Uterus (tissue), 4 donors: ENCODE results near the gene FXYD4. TPM values are rescaled to one million over a fixed set of nuclear protein-coding genes. Genes with fewer than 3 reads are reported as not detected.

Source experiments
- DNase-seq, 2 donors: peaks; one replicate each; pipeline ENCODE4 v3.0.0-alpha.2; 2019 to 2020
- H3K27ac ChIP-seq, 2 donors: fragments of 200-600 bp; sonication (generic); 1 replicate in 1 of 2; 2 replicates in 1 of 2; pipeline ENCODE4 v1.5.1; 2016 to 2018
- H3K27me3 ChIP-seq, 2 donors: fragments of 200-600 bp; sonication (generic); one replicate each; pipeline ENCODE4 v1.5.1; 2018 to 2019; ENCODE audit warnings: control low read depth in 1 of 2
- H3K36me3 ChIP-seq, 2 donors: fragments of 200-600 bp; sonication (generic); one replicate each; pipeline ENCODE4 v1.5.1; 2019; ENCODE audit warnings: control low read depth in 1 of 2
- H3K4me1 ChIP-seq, 2 donors: fragments of 200-600 bp; sonication (generic); one replicate each; pipeline ENCODE4 v1.5.1; 2018 to 2019; ENCODE audit warnings: control low read depth in 1 of 2
- H3K4me3 ChIP-seq, 2 donors: fragments of 200-600 bp; sonication (generic); 1 replicate in 1 of 2; 2 replicates in 1 of 2; pipeline ENCODE4 v1.5.1; 2018 to 2019; ENCODE audit warnings: mild to moderate bottlenecking in 1 of 2
- H3K9me3 ChIP-seq, 2 donors: fragments of 200-600 bp; sonication (generic); one replicate each; pipeline ENCODE4 v1.5.1; 2019; ENCODE audit warnings: control low read depth in 1 of 2
- CTCF ChIP-seq, 4 experiments: fragments of 200-600 bp in 2 of 4; fragments of 450-650 bp in 2 of 4; sonication (generic) in 2 of 4; IDR thresholded peaks; one replicate each; pipeline ENCODE4 v1.5.1; 2016 to 2019; ENCODE audit warnings: antibody characterized with exemption in 4 of 4, mild to moderate bottlenecking in 2 of 4, moderate library complexity in 1 of 4
- POLR2A ChIP-seq, 2 donors: fragments of 450-650 bp; IDR thresholded peaks; one replicate each; pipeline ENCODE4 v1.6.1; 2016; ENCODE audit warnings: antibody characterized with exemption in 2 of 2, mild to moderate bottlenecking in 1 of 2, moderate library complexity in 1 of 2
- intact Hi-C: fragments of 100-400 bp; cut with DNase I; formaldehyde crosslinking; loops from one replicate; pipeline ENCODE4 v1.15.1; 2023; ENCODE audit warnings: low total_unique reads
- total RNA-seq, 4 donors: library from RNA; depleted of rRNA in 3 of 4; stranded (reverse); fragments of >200 nt in 3 of 4; gene quantifications; one replicate each; pipeline versions ENCODE4 v1.1.0 to v1.2.4, GENCODE V29; 2014 to 2023
- donor health status: DM: yes; HTN: yes; CAD: no.

FXYD4 gene
- total RNA-seq, 4 donors from 2014 or later: not detected

GRCh38 chr10:43384252-43385221, 13.1 kb downstream of the FXYD4 start:
- TF ChIP-seq POLR2A (IDR thresholded peaks at IDR 0.05) (no peak), CTCF (IDR thresholded peaks at IDR 0.05) (no peak)
- H3K4me3 ChIP-seq: no peak overlapping the region
- DNase-seq: no peak
- H3K27ac ChIP-seq: no peak overlapping the region
- no peaks in the 10 kb centered on the region for H3K36me3 ChIP-seq
- H3K9me3 ChIP-seq: no peaks in the 10 kb centered on the region
- no peaks in the 10 kb centered on the region for H3K27me3 ChIP-seq
- intact Hi-C loops: no loop called here
- H3K4me1 ChIP-seq: no peaks in the 10 kb centered on the region

GRCh38 chr10:43385412-43386004, 14.1 kb downstream of the FXYD4 start:
- intact Hi-C loops: no loop called here
- H3K36me3 ChIP-seq: no peaks in the 10 kb centered on the region
- DNase-seq: no peak
- no peak overlapping the region for H3K4me3 ChIP-seq
- H3K4me1 ChIP-seq: no peaks in the 10 kb centered on the region
- no peaks in the 10 kb centered on the region for H3K27me3 ChIP-seq
- H3K27ac ChIP-seq: no peak overlapping the region
- no peak for TF ChIP-seq POLR2A (IDR thresholded peaks at IDR 0.05)
- no peak for TF ChIP-seq CTCF (IDR thresholded peaks at IDR 0.05)
- no peaks in the 10 kb centered on the region for H3K9me3 ChIP-seq

GRCh38 chr10:43386549-43386948, 15.1 kb downstream of the FXYD4 start:
- intact Hi-C loops: no loop called here
- H3K27me3 ChIP-seq: no peaks in the 10 kb centered on the region
- H3K36me3 ChIP-seq: no peaks in the 10 kb centered on the region
- no peaks in the 10 kb centered on the region for H3K9me3 ChIP-seq
- no peak for DNase-seq
- H3K4me1 ChIP-seq: no peaks in the 10 kb centered on the region
- TF ChIP-seq CTCF (IDR thresholded peaks at IDR 0.05) (no peak), POLR2A (IDR thresholded peaks at IDR 0.05) (no peak)
- H3K4me3 ChIP-seq: no peak overlapping the region
- no peak overlapping the region for H3K27ac ChIP-seq

GRCh38 chr10:43386981-43387677, 15.7 kb downstream of the FXYD4 start:
- H3K4me1 ChIP-seq: no peaks in the 10 kb centered on the region
- no peak for DNase-seq
- intact Hi-C loops: no loop called here
- no peaks in the 10 kb centered on the region for H3K9me3 ChIP-seq
- TF ChIP-seq POLR2A (IDR thresholded peaks at IDR 0.05) (no peak), CTCF (IDR thresholded peaks at IDR 0.05) (no peak)
- no peak overlapping the region for H3K27ac ChIP-seq
- H3K4me3 ChIP-seq: no peak overlapping the region
- H3K36me3 ChIP-seq: no peaks in the 10 kb centered on the region
- H3K27me3 ChIP-seq: no peaks in the 10 kb centered on the region

GRCh38 chr10:43387678-43388032, 16.2 kb downstream of the FXYD4 start:
- intact Hi-C loops: no loop called here
- H3K4me1 ChIP-seq: no peaks in the 10 kb centered on the region
- H3K27ac ChIP-seq: no peak overlapping the region
- H3K4me3 ChIP-seq: no peak overlapping the region
- no peak for DNase-seq
- H3K9me3 ChIP-seq: no peaks in the 10 kb centered on the region
- no peaks in the 10 kb centered on the region for H3K36me3 ChIP-seq
- H3K27me3 ChIP-seq: no peaks in the 10 kb centered on the region
- TF ChIP-seq POLR2A (IDR thresholded peaks at IDR 0.05) (no peak), CTCF (IDR thresholded peaks at IDR 0.05) (no peak)
